Stimulated activated naive B cell treated with anti-CD40 and anti-IgM and Interleukin-4, amounts not matched to agents 10 μg/mL and 1 μg/mL and 100 μg/mL, for 72 hours (primary cell): ENCODE results near the gene NACC2.
"Not testable (repeated sequence)": the region's sequence is repeated elsewhere in the genome, so short reads cannot be mapped to it uniquely, and the experiment has no call there.

ENCODE experiments used
- ATAC-seq, 2 donors: fragments of 150-1000 bp; cut with Tn5 transposase; replicated peaks; 2 replicates each; pipeline ENCODE4 v1.10.0; 2021; ENCODE audit warnings: moderate library complexity in 1 of 2
- DNase-seq: peaks from one replicate; pipeline ENCODE4 v3.0.0; 2021
- H3K27ac Mint-ChIP-seq: one replicate; pipeline ENCODE4 v1.8.0; 2022; ENCODE audit warnings: mild to moderate bottlenecking, mixed read lengths
- H3K27me3 Mint-ChIP-seq, 2 donors: one replicate each; pipeline ENCODE4 v1.8.0; 2022; ENCODE audit warnings: mixed read lengths in 2 of 2
- H3K36me3 Mint-ChIP-seq, 2 donors: one replicate each; pipeline ENCODE4 v1.8.0; 2022; ENCODE audit warnings: mixed read lengths in 2 of 2, mild to moderate bottlenecking in 1 of 2
- H3K4me1 Mint-ChIP-seq, 2 donors: one replicate each; pipeline ENCODE4 v1.8.0; 2022; ENCODE audit warnings: mixed read lengths in 2 of 2, mild to moderate bottlenecking in 1 of 2
- H3K4me3 Mint-ChIP-seq, 2 donors: one replicate each; pipeline ENCODE4 v1.8.0; 2022; ENCODE audit warnings: mild to moderate bottlenecking in 2 of 2, mixed read lengths in 2 of 2, moderate library complexity in 1 of 2
- H3K9me3 Mint-ChIP-seq, 2 donors: one replicate each; pipeline ENCODE4 v1.8.0; 2022; ENCODE audit warnings: mixed read lengths in 2 of 2, mild to moderate bottlenecking in 1 of 2

Gene NACC2

GRCh38 chr9:135973277-135974219 is 121.5 kb downstream of the NACC2 start:
- Mint-ChIP-seq H3K4me3 (no peak overlapping the region), H3K27ac (no peak overlapping the region), H3K36me3 (no peaks in the 10 kb centered on the region), H3K27me3 (peaks cover 18 to 51% of the 10 kb centered on the region in 2 donors), H3K4me1 (peaks cover 0 to 1% of the 10 kb centered on the region in 2 donors), H3K9me3 (no peaks in the 10 kb centered on the region)
- DNase-seq (no peak), ATAC-seq (no peak)

- ATAC-seq (no peak), DNase-seq (no peak)
- Mint-ChIP-seq H3K36me3 (no peaks in the 10 kb centered on the region), H3K27me3 (peaks cover 21 to 53% of the 10 kb centered on the region in 2 donors), H3K27ac (no peak overlapping the region), H3K4me1 (peaks cover 8 to 10% of the 10 kb centered on the region in 2 donors), H3K9me3 (no peaks in the 10 kb centered on the region), H3K4me3 (no peak overlapping the region)
Observed at GRCh38 chr9:135971892-135972291, 123.2 kb downstream of the NACC2 start.

GRCh38 chr9:135971111-135971766 is 123.8 kb downstream of the NACC2 start:
- no peak overlapping the region for H3K27ac Mint-ChIP-seq
- no peaks in the 10 kb centered on the region for H3K9me3 Mint-ChIP-seq
- ATAC-seq (no peak), DNase-seq (no peak)
- H3K27me3 Mint-ChIP-seq, result peaks cover 15 to 48% of the 10 kb centered on the region in 2 donors
- no peak overlapping the region for H3K4me3 Mint-ChIP-seq
- no peaks in the 10 kb centered on the region for H3K36me3 Mint-ChIP-seq
- peaks cover 8 to 10% of the 10 kb centered on the region in 2 donors for H3K4me1 Mint-ChIP-seq

- H3K4me3 Mint-ChIP-seq, result no peak overlapping the region
- H3K27ac Mint-ChIP-seq, result no peak overlapping the region
- peaks cover 14 to 42% of the 10 kb centered on the region in 2 donors for H3K27me3 Mint-ChIP-seq
- peaks cover 8 to 10% of the 10 kb centered on the region in 2 donors for H3K4me1 Mint-ChIP-seq
- no peaks in the 10 kb centered on the region for H3K36me3 Mint-ChIP-seq
- DNase-seq (no peak), ATAC-seq (no peak)
- no peaks in the 10 kb centered on the region for H3K9me3 Mint-ChIP-seq
Observed at GRCh38 chr9:135970128-135970815, 124.8 kb downstream of the NACC2 start.

- Mint-ChIP-seq H3K36me3 (no peaks in the 10 kb centered on the region), H3K27me3 (peaks cover 7 to 33% of the 10 kb centered on the region in 2 donors), H3K9me3 (no peaks in the 10 kb centered on the region), H3K27ac (no peak overlapping the region), H3K4me3 (no peak overlapping the region), H3K4me1 (peaks cover 8 to 10% of the 10 kb centered on the region in 2 donors)
- DNase-seq (no peak), ATAC-seq (no peak)
Observed at GRCh38 chr9:135969064-135969683, 125.9 kb downstream of the NACC2 start.

- H3K36me3 Mint-ChIP-seq, result no peaks in the 10 kb centered on the region
- DNase-seq, result no peak
- no peaks in the 10 kb centered on the region for H3K9me3 Mint-ChIP-seq
- no peak overlapping the region for H3K4me3 Mint-ChIP-seq
- H3K27ac Mint-ChIP-seq, result no peak overlapping the region
- peaks cover 8 to 10% of the 10 kb centered on the region in 2 donors for H3K4me1 Mint-ChIP-seq
- peaks cover 13 to 34% of the 10 kb centered on the region in 2 donors for H3K27me3 Mint-ChIP-seq
- no peak for ATAC-seq
Observed at GRCh38 chr9:135968601-135969000, 126.5 kb downstream of the NACC2 start.

- peaks cover 8 to 10% of the 10 kb centered on the region in 2 donors for H3K4me1 Mint-ChIP-seq
- H3K4me3 Mint-ChIP-seq, result no peak overlapping the region
- no peaks in the 10 kb centered on the region for H3K9me3 Mint-ChIP-seq
- no peak for DNase-seq
- H3K27ac Mint-ChIP-seq, result no peak overlapping the region
- ATAC-seq, result no peak
- H3K27me3 Mint-ChIP-seq, result peaks cover 16 to 35% of the 10 kb centered on the region in 2 donors
- no peaks in the 10 kb centered on the region for H3K36me3 Mint-ChIP-seq
Observed at GRCh38 chr9:135968083-135968476, 127.0 kb downstream of the NACC2 start.

GRCh38 chr9:135966916-135967260 is 128.2 kb downstream of the NACC2 start:
- H3K27ac Mint-ChIP-seq, H3K4me3 Mint-ChIP-seq, ATAC-seq: not testable (repeated sequence)

GRCh38 chr9:135965124-135965756 is 129.8 kb downstream of the NACC2 start:
- Mint-ChIP-seq H3K9me3 (no peaks in the 10 kb centered on the region), H3K4me3 (no peak overlapping the region), H3K27ac (no peak overlapping the region), H3K27me3 (peaks cover 22% of the 10 kb centered on the region in 2 donors), H3K4me1 (peaks cover 23 to 31% of the 10 kb centered on the region in 2 donors), H3K36me3 (no peaks in the 10 kb centered on the region)
- no peak for DNase-seq
- no peak for ATAC-seq

More at GRCh38 chr9:135966916-135967260, 128.2 kb downstream of the NACC2 start:
- Mint-ChIP-seq H3K27me3 (peaks cover 22 to 33% of the 10 kb centered on the region in 2 donors), H3K4me1 (peaks cover 19 to 22% of the 10 kb centered on the region in 2 donors)
- H3K36me3 Mint-ChIP-seq, DNase-seq, H3K9me3 Mint-ChIP-seq: not testable (repeated sequence)

GRCh38 chr9:135963938-135964337 is 131.2 kb downstream of the NACC2 start:
- Mint-ChIP-seq H3K36me3 (no peaks in the 10 kb centered on the region), H3K27me3 (peaks cover 14 to 22% of the 10 kb centered on the region in 2 donors), H3K27ac (no peak overlapping the region), H3K4me1 (peaks cover 28 to 41% of the 10 kb centered on the region in 2 donors), H3K4me3 (no peak overlapping the region), H3K9me3 (no peaks in the 10 kb centered on the region)
- ATAC-seq, result no peak
- no peak for DNase-seq

GRCh38 chr9:135963338-135963737 is 131.8 kb downstream of the NACC2 start:
- peaks cover 14 to 22% of the 10 kb centered on the region in 2 donors for H3K27me3 Mint-ChIP-seq
- no peaks in the 10 kb centered on the region for H3K9me3 Mint-ChIP-seq
- peak overlapping the region in 1 of 2 donors; percentile 10 for H3K4me3 Mint-ChIP-seq
- no peak for ATAC-seq
- H3K27ac Mint-ChIP-seq, result no peak overlapping the region
- DNase-seq, result no peak
- no peaks in the 10 kb centered on the region for H3K36me3 Mint-ChIP-seq
- peaks cover 31 to 47% of the 10 kb centered on the region in 2 donors for H3K4me1 Mint-ChIP-seq

- Mint-ChIP-seq H3K4me3 (peak overlapping the region; percentile 72 to 73), H3K9me3 (no peaks in the 10 kb centered on the region), H3K36me3 (no peaks in the 10 kb centered on the region), H3K4me1 (peaks cover 29 to 46% of the 10 kb centered on the region in 2 donors), H3K27ac (peak overlapping the region; percentile 28), H3K27me3 (peaks cover 14 to 22% of the 10 kb centered on the region in 2 donors)
- DNase-seq, result no peak
- no peak for ATAC-seq
Observed at GRCh38 chr9:135962696-135963307, 132.3 kb downstream of the NACC2 start.
